Activated CD8-positive, alpha-beta memory T cell treated with anti-CD3 and anti-CD28 coated beads for 36 hours (primary cell): ENCODE results near the gene ATG9B. TPM values are rescaled to one million over a fixed set of nuclear protein-coding genes. Genes with fewer than 3 reads are reported as not detected.

Experiments used
- CTCF ChIA-PET: fragments of 350-600 bp; sonication (Branson Sonifier 250); formaldehyde crosslinking; loops from one replicate; lab custom pipeline; 2021; ENCODE audit warnings: antibody characterized with exemption; lab: Charles Lee
- POLR2A ChIA-PET: fragments of 350-600 bp; sonication (Branson Sonifier 250); formaldehyde crosslinking; loops from one replicate; lab custom pipeline; 2021; ENCODE audit warnings: antibody characterized with exemption; lab: Charles Lee
- total RNA-seq, 2 experiments: library from RNA; stranded (reverse); gene quantifications; one replicate each; pipeline ENCODE4 v1.2.3, GENCODE V29; 2021

ATG9B gene
- total RNA-seq, 2 experiments from 2014 or later: 6.3 to 7.7 TPM

DNA sequence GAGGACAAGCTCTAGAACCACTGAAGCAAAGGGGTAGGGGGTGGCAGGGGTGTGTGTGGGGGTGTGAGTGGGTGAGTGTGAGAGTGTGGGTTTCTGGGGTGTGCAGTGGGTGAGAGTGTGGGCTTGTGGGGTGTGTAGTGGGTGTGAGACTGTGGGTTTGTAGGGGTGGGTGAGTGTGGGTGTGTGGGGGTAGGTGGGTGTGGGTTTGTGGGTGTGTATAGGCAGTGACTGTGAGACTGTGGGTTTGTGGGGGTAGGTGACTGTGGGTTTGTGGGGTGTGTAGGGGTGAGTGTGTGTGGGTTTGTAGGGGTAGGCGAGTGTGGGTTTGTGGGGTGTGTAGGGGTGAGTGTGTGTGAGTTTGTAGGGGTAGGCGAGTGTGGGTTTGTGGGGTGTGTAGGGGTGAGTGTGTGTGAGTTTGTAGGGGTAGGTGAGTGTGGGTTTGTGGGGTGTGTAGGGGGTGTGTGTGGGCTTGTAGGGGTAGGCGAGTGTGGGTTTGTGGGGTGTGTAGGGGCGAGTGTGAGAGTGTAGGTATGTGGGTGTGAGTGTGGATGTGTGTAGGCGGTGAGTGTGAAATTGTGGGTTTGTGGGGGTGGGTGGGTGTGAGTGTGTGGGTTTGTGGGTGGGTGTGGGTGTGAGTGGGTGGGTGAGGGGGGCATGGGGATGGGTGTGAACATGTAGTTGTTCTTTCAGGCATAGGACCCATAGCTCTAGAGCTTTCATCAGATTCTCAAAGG is 24.6 kb downstream of the ATG9B start:
- POLR2A ChIA-PET: interaction anchor here (0.7 kb wide), 1 partner anchor 89 kb away, joined by 3 read pairs; no protein-coding TSS in a partner anchor
- CTCF ChIA-PET: interaction anchor here (1.1 kb wide), 1 partner anchor 11 kb away, joined by 4 read pairs; no protein-coding TSS in a partner anchor

DNA sequence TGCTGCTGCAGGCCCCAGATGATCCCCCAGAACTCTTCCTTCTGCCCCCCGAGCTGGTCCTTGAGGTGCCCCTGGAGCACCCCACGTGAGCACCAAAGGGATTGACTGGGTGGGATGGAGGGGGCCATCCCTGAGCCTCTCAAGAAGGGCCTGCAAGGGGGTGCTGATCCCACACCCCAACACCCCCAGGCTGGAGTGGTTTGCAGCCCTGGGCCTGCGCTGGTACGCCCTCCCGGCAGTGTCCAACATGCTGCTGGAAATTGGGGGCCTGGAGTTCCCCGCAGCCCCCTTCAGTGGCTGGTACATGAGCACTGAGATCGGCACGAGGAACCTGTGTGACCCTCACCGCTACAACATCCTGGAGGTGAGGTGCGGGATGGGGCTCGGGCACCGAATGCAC is 25.3 kb downstream of the ATG9B start:
- POLR2A ChIA-PET: no interaction called here
- CTCF ChIA-PET: interaction anchor here (2.0 kb wide), 1 partner anchor 10 kb away, joined by 8 read pairs; no protein-coding TSS in a partner anchor

DNA sequence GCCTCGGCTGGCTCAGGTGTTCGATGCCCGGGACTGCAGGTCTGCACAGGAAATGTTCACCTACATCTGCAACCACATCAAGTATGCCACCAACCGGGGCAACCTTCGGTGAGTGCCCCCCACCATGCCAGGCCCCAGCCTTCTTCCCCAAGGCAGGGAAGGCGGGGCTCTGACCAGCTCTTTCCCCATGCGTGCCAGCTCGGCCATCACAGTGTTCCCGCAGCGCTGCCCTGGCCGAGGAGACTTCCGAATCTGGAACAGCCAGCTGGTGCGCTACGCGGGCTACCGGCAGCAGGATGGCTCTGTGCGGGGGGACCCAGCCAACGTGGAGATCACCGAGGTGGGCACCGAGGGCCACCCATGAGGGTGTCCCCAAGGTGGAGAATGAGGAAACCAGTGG is 26.0 kb downstream of the ATG9B start:
- ChIA-PET CTCF (interaction anchor here (2.0 kb wide), 1 partner anchor 10 kb away, joined by 8 read pairs; no protein-coding TSS in a partner anchor), POLR2A (no interaction called here)

DNA sequence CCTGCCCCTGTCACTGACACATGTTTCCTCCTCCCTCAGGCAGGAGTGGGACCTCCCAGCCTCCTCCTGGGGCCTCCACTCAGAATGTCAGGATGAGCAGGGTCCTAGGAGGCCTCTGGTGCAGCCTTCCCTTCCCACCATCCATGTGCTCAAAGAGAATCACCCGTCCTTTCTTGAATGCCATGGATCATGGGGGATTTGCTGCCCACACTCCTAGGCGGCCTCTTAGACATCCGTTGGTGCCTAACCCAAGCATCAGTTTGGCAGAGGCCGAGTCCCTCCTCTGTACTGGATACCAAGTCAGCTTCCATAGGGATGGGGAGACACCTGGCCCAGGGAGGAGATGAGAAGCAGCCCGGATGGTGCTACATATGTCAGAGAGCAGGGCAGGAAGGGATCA is 26.5 kb downstream of the ATG9B start:
- CTCF ChIA-PET: interaction anchor here (1.1 to 2.0 kb wide), 2 partner anchors 11 to 20 kb away, joined by 3 to 8 read pairs; no protein-coding TSS in a partner anchor
- POLR2A ChIA-PET: no interaction called here

DNA sequence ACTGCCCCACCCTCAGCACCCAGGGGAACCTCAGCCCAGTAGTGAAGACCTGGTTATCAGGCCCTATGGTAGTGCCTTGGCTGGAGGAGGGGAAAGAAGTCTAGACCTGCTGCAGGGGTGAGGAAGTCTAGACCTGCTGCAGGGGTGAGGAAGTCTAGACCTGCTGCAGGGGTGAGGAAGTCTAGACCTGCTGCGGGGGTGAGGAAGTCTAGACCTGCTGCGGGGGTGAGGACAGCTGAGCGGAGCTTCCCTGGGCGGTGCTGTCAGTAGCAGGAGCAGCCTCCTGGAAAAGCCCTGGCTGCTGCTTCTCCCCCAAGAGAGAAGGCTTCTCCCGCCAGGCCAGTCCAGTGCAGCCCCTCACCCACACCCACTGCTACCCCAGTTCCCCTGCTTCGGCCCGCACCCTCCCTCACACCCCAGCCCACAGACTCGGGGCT is 27.2 kb downstream of the ATG9B start:
- CTCF ChIA-PET: interaction anchor here (1.1 to 2.0 kb wide), 3 partner anchors 12 to 21 kb away, joined by 3 to 8 read pairs (median 4); no protein-coding TSS in a partner anchor
- POLR2A ChIA-PET: no interaction called here

DNA sequence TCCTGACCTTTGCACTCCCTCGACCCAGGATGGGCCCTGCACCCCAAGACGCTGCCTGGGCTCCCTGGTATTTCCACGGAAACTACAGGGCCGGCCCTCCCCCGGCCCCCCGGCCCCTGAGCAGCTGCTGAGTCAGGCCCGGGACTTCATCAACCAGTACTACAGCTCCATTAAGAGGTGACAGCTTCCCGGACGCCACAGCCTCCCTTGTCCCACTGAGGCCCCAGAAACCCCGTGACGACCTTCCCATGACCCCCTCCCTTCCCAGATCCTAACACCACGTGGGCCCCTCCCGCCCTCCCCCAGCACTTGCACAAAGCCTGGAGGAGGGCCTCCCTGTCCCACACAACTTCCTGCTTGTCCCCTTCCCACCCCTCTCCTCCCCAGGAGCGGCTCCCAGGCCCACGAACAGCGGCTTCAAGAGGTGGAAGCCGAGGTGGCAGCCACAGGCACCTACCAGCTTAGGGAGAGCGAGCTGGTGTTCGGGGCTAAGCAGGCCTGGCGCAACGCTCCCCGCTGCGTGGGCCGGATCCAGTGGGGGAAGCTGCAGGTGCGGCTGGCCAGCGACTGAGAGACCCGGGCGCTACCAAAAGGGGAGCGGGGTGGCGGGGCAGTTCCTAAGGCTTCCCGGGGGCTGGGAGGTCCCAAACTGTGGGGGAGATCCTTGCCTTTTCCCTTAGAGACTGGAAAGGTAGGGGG is 27.8 kb downstream of the ATG9B start:
- CTCF ChIA-PET: interaction anchor here (1.1 kb wide), 2 partner anchors 13 to 22 kb away, joined by 3 to 4 read pairs; no protein-coding TSS in a partner anchor

DNA sequence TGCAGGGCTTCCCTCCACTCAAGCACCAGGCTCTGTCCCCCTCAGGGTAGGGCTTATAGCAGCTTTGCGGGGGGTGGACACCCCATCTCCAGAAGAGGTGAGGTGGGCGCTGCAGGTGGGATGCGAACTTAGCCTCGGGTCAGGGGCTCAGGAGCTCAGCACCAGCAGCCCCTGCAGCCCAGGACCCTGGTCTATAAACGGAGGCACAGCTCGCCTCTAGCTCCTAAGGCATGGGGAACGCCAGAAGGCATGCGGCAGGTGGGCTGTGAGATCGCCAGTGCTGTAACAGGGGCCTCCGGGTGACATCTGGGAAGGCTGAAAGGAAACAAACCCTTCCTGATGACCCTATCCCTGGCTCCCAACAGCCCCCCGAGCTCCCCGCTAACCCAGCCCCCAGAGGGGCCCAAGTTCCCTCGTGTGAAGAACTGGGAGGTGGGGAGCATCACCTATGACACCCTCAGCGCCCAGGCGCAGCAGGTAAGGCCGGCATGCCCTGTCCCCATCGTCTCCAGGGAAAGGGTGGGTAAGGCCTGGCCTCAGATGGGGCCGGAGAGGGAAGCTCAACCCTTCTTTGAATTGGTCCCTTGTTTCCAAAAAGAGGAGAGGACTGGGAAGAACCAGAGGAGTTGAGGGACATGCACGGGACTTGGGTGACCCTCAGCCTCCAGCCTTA is 29.3 kb downstream of the ATG9B start:
- ChIA-PET CTCF (interaction anchor here (0.9 to 1.5 kb wide), 6 partner anchors 9 to 223 kb away, joined by 3 to 8 read pairs (median 5); no protein-coding TSS in a partner anchor), POLR2A (no interaction called here)

More for the DNA sequence above, 27.8 kb downstream of the ATG9B start:
- POLR2A ChIA-PET: no interaction called here

DNA sequence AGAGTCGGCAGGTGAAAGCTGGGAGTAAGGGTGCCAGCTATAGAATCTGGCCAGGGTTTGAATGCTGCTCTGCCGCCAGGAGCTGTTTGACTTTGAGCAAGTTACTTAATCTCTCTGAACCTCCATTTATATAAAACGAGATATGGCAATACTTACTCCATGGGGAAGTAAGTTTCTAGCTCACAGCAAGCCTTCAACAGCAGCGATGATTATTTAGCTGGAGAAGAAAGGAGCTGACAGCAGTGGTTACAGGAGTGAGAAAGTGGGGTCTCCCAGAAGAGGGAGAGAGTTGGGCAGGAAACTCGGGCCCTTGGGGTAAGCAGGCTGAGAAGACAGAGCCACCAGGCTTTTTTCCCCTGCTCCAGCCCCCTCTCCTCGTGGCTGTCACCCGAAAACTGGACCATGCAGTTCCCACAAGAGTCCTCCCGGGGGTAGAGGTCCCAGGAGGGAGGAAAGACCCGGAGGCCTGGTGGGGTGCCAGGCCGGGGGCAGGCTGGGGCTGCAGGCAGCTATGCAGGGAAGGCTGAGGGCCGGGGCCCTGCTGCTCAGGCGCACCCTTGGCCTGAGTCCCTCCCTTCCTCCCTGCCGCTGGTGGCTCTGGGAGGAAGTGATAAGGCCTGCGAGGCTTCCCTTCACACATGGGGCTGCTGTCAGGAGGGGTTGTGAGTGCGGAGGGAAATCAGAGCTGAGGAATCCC is 30.0 kb downstream of the ATG9B start:
- CTCF ChIA-PET: interaction anchor here (0.9 to 2.0 kb wide), 6 partner anchors 8 to 222 kb away, joined by 3 to 8 read pairs (median 6); no protein-coding TSS in a partner anchor
- POLR2A ChIA-PET: no interaction called here

DNA sequence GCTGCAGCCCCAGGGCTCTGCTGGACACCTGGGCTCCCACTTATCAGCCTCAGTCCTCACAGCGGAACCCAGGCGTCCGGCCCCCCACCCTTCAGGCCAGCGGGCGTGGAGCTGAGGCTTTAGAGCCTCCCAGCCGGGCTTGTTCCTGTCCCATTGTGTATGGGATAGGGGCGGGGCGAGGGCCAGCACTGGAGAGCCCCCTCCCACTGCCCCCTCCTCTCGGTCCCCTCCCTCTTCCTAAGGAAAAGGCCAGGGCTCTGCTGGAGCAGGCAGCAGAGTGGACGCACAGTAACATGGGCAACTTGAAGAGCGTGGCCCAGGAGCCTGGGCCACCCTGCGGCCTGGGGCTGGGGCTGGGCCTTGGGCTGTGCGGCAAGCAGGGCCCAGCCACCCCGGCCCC is 30.8 kb downstream of the ATG9B start:
- CTCF ChIA-PET: interaction anchor here (1.5 to 2.0 kb wide), 2 partner anchors 8 to 221 kb away, joined by 7 to 8 read pairs; no protein-coding TSS in a partner anchor
- POLR2A ChIA-PET: no interaction called here

DNA sequence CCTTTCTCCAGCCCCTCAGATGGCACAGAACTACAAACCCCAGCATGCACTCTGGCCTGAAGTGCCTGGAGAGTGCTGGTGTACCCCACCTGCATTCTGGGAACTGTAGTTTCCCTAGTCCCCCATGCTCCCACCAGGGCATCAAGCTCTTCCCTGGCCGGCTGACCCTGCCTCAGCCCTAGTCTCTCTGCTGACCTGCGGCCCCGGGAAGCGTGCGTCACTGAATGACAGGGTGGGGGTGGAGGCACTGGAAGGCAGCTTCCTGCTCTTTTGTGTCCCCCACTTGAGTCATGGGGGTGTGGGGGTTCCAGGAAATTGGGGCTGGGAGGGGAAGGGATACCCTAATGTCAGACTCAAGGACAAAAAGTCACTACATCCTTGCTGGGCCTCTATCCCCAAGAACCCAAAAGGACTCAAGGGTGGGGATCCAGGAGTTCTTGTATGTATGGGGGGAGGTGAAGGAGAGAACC is 31.4 kb downstream of the ATG9B start:
- POLR2A ChIA-PET: no interaction called here
- CTCF ChIA-PET: interaction anchor here (0.6 to 2.0 kb wide), 6 partner anchors 8 to 95 kb away, joined by 3 to 7 read pairs (median 4); no protein-coding TSS in a partner anchor

DNA sequence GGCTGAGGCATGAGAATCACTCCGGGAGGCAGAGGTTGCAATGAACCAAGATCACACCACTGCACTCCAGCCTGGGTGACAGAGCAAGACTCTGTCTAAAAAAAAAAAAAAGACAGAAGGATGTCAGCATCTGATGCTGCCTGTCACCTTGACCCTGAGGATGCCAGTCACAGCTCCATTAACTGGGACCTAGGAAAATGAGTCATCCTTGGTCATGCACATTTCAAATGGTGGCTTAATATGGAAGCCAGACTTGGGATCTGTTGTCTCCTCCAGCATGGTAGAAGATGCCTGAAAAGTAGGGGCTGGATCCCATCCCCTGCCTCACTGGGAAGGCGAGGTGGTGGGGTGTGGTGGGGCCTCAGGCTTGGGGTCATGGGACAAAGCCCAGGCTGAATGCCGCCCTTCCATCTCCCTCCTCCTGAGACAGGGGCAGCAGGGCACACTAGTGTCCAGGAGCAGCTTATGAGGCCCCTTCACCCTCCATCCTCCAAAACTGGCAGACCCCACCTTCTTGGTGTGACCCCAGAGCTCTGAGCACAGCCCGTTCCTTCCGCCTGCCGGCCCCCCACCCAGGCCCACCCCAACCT is 32.1 kb downstream of the ATG9B start:
- CTCF ChIA-PET: interaction anchor here (1.2 to 2.0 kb wide), 4 partner anchors 7 to 94 kb away, joined by 3 to 7 read pairs (median 6); no protein-coding TSS in a partner anchor
- POLR2A ChIA-PET: no interaction called here

DNA sequence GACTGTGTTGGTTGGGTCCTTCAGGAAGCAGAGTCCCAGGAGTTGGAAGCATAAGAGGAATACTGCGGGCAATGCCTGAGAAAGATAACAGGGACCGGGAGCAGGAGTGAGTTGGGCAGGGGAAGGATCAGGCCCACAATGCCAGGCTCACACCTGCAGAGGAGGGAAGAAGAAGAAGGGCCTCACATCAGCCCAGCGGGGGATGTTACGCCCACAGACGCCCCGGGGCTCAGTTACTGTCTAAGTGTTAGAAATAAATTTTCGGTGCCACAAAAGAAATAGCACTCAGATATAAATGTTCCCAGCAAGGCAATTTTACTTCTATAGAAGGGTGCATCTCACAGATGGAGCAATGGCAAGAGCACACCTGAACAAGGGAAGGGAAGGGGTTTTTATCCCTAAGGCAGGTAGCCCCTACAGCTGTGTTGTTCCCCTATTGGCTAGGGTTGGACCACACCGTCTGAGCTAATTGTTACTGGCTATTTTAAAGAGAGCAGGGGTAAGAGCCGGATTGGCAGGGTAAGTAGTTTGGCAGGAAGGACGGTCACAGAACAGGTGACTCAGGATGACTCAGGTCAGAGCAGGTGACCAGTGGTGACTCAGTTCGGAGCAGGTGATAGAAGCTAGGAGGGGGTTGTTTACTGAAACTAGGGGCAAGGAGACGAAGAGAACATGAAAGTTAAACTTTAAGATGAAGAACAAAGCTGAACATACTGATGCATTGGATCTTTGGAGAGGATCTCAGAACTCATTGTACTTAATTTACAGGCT is 33.7 kb downstream of the ATG9B start, which contains the start of gene NOS3:
TSS of gene NOS3 (plus strand) at position 602 of the 771 bp plus-strand sequence. CDS start 2,787 bp downstream, outside the sequence.
- CTCF ChIA-PET: interaction anchor here (0.9 to 1.8 kb wide), 4 partner anchors 14 to 133 kb away, joined by 3 to 6 read pairs (median 4); no protein-coding TSS in a partner anchor

DNA sequence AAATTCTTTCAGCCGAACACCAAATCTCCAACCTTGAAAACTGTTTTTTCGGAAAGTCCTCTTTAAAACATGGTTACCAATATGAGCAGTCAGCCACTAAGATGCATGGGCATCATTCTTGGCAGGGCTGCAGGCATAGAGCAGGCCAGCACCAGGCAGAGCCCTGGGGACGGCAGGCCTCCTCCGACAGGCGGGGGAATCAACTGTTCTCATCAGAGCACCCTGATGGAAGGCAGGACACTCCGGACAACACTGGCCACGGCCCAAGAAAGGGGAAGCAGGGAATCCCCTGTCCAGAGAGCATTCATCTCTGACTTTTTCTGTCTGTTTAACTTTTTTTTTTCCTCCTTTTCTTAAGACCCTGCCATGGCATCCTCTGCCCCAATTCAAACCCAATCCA is 34.8 kb downstream of the ATG9B start:
- CTCF ChIA-PET: interaction anchor here (0.7 to 1.8 kb wide), 8 partner anchors 10 to 209 kb away, joined by 3 to 7 read pairs (median 3); no protein-coding TSS in a partner anchor

More for the DNA sequence above, 33.7 kb downstream of the ATG9B start, which contains the start of gene NOS3:
- POLR2A ChIA-PET: no interaction called here

DNA sequence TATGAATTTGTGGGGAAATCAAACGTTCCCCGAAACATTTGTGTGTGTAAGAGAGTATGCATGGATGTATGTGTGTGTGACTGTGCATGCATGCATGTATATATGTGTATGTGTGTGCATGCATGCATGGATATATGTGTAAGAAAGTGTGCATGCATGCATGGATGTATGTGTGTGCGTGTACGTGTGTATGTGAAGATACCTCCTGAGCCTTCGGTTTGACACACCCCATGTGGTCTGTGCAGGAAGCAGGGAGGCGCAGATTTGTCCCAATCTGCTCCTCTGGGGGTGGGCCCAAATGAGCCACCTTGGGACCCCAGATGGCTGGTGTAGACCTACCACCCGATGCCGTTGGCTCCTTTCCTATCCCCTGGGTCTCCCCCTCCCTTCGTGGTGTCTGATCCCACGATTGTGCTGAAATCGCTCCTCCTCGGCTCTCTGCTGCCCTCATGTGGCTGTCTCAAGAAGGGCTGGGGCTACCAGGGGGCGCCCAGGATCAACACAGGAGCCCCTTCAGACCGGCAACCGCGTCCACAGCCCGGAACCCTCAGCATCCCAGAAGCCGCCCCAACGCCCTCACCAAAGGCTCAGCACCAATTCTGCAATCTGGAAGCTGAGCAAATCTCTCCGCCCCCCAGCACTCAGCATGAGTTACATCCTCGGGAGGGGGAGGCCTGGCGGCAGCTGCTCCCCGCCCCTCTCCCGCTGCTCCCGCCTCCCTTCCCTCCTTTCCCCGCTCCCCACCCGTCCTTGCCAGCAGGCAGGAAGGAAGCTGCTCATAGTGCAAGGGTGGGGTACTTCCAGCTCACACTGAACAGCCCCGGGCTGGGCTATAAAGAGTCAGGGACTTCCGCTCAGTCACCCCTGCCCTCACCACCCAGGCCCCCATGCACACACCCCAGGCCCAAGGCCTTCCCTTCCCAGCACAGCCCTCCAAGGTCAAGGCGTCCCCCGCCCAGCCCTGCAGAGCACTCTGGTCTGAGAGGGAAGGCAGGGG is 35.8 kb downstream of the ATG9B start:
- POLR2A ChIA-PET: interaction anchor here (0.6 kb wide), 1 partner anchor 10 kb away, joined by 3 read pairs; no protein-coding TSS in a partner anchor
- CTCF ChIA-PET: interaction anchor here (0.7 to 1.8 kb wide), 11 partner anchors 9 to 208 kb away, joined by 3 to 7 read pairs (median 4); no protein-coding TSS in a partner anchor

More for the DNA sequence above, 34.8 kb downstream of the ATG9B start:
- POLR2A ChIA-PET: interaction anchor here (0.6 kb wide), 1 partner anchor 11 kb away, joined by 3 read pairs; no protein-coding TSS in a partner anchor

DNA sequence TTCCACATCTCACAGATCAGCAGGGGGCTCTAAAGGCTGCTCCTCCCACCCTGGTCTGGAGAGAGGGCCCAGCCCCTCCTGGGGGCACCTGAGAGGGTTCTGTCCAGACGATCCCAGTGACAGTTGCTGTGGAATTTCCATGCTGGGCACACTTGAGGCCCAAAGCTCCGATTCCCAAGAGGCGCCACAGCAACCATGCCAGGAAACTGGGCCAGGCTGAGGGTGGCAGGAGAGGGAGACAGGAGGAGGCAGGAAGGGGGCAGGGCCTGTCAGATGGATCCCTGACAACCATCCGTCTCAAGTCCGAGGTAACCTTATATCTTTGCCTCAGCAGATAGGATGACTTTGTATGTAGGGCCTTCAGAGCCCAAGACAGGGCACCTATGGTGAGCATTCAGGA is 37.7 kb downstream of the ATG9B start:
- CTCF ChIA-PET: interaction anchor here (0.7 to 3.6 kb wide), 19 partner anchors 8 to 248 kb away, joined by 3 to 19 read pairs (median 6); no protein-coding TSS in a partner anchor
- POLR2A ChIA-PET: no interaction called here
